ENCODE measurements around the gene PDE6G. TPM values are rescaled to one million over a fixed set of nuclear protein-coding genes. Genes with fewer than 3 reads are reported as not detected.

Gene PDE6G
- total and polyA plus RNA-seq, 2 of the 13 experiments (the other 11 are each of a cell fraction or from before 2014, with no cell fraction given) = 1.4 to 6.7 TPM

DNA sequence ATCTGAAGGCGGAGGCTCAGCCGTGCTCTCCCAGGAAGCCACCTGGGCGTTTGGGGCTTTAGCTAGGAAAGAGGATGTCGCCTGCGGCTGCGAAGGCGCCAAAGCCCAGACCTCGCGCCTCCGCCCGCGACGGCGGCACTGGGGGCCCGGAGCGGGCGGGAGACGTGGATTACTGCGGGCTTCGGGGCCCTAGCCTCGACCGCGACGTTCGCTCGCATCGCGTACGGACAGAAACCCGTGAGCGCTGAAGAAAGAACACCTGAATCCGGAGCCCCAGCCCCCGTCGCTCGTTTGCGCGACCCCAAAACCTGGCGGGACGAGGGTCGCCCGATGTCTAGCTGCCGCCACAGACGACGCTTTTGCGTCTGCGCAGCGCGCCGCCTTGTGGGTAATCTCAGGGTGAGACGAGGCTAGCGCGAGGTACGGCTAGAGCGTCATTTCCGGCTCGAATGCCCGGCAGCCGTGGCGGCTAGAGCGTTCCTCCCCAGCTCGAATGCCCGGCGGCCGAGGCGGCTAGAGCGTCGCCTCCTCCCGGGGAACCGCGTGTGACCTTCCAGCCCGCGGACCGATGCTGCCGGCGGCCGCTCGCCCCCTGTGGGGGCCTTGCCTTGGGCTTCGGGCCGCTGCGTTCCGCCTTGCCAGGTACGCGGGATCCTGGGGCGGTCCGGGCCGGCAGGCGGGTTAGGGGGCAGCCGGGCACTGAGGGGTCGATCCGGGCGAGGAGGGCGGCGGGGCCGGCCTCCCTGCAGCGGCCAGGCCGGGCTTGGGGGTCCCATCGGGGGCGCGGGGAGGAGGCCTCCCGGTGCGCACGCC is 46.8 kb upstream of the PDE6G start, which contains the start of gene MRPL12 (continued):
- TF ChIP-seq BCL6 (CRISPR knock-in tag; IDR thresholded peaks at IDR 0.05) = peak; percentile 71; the same call in 1 of the 2 replicates
- TF ChIP-seq NCOA1 (CRISPR knock-in tag; IDR thresholded peaks at IDR 0.05) = peak; percentile 83; the same call in 1 of the 2 replicates
- TF ChIP-seq, protein P1, sequence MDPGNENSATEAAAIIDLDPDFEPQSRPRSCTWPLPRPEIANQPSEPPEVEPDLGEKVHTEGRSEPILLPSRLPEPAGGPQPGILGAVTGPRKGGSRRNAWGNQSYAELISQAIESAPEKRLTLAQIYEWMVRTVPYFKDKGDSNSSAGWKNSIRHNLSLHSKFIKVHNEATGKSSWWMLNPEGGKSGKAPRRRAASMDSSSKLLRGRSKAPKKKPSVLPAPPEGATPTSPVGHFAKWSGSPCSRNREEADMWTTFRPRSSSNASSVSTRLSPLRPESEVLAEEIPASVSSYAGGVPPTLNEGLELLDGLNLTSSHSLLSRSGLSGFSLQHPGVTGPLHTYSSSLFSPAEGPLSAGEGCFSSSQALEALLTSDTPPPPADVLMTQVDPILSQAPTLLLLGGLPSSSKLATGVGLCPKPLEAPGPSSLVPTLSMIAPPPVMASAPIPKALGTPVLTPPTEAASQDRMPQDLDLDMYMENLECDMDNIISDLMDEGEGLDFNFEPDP (CRISPR knock-in tag; conservative IDR thresholded peaks at IDR 0.05) = no peak
- peak; percentile 80 for TF ChIP-seq TSC22D2 (CRISPR knock-in tag; IDR thresholded peaks at IDR 0.05; ENCODE audit: borderline replicate concordance)
- no peak for TF ChIP-seq PBX2 (CRISPR knock-in tag; IDR thresholded peaks at IDR 0.05)
- TF ChIP-seq TCF12 (IDR thresholded peaks at IDR 0.05) = no peak
- peak; percentile 90 for TF ChIP-seq TCF12 (CRISPR knock-in tag; IDR thresholded peaks at IDR 0.05)
- TF ChIP-seq HOMEZ (CRISPR knock-in tag; IDR thresholded peaks at IDR 0.05; ENCODE audit: low read depth) = 0 out of 2 replicates have a peak, but pooled peaks have one; percentile 32
- no peak; the same call in 1 of the 2 replicates for TF ChIP-seq ZNF136 (CRISPR knock-in tag; IDR thresholded peaks at IDR 0.05; ENCODE audit: low read depth)
- TF ChIP-seq SP1 (IDR thresholded peaks at IDR 0.05) = no peak
- peak; percentile 69 for TF ChIP-seq SP1 (CRISPR knock-in tag; IDR thresholded peaks at IDR 0.05)
- peak; percentile 72; the same call in 1 of the 2 replicates for TF ChIP-seq MZF1 (CRISPR knock-in tag; IDR thresholded peaks at IDR 0.05; ENCODE audit: borderline replicate concordance)
- peak; percentile 75 for TF ChIP-seq HCFC1 (IDR thresholded peaks at IDR 0.05; ENCODE audit: low read depth, low read length)
- no peak for TF ChIP-seq NBN (conservative IDR thresholded peaks at IDR 0.05)
- TF ChIP-seq ZNF275 (CRISPR knock-in tag; IDR thresholded peaks at IDR 0.05; ENCODE audit: borderline replicate concordance) = 0 out of 2 replicates have a peak, but pooled peaks have one; percentile 93
- TF ChIP-seq SNAPC2 (CRISPR knock-in tag; IDR thresholded peaks at IDR 0.05) = no peak
- TF ChIP-seq NCOA5 (CRISPR knock-in tag; IDR thresholded peaks at IDR 0.05) = no peak
- TF ChIP-seq ZNF382 (CRISPR knock-in tag; IDR thresholded peaks at IDR 0.05; ENCODE audit: borderline replicate concordance) = no peak
- TF ChIP-seq SOX6 (IDR thresholded peaks at IDR 0.05) = no peak
- TF ChIP-seq SOX6 (CRISPR knock-in tag; IDR thresholded peaks at IDR 0.05) = peak; percentile 71
- TF ChIP-seq ZNF740 (CRISPR knock-in tag; IDR thresholded peaks at IDR 0.05) = peak; percentile 68
- TF ChIP-seq ZNF772 (CRISPR knock-in tag; IDR thresholded peaks at IDR 0.05) = peak; percentile 98
- TF ChIP-seq RAD21 (CRISPR knock-in tag; IDR thresholded peaks at IDR 0.05) = peak; percentile 47
- TF ChIP-seq MAF1 (CRISPR knock-in tag; IDR thresholded peaks at IDR 0.05; ENCODE audit: borderline replicate concordance) = no peak
- TF ChIP-seq KDM3A (CRISPR knock-in tag; IDR thresholded peaks at IDR 0.05; ENCODE audit: low read depth) = peak; percentile 95
